Lower leg skin (tissue), 4 donors: ENCODE results near the gene GLRX5. TPM values are rescaled to one million over a fixed set of nuclear protein-coding genes. Genes with fewer than 3 reads are reported as not detected.
A peak's percentile ranks its signal among the peaks of the same experiment; 100 is the strongest.

Source experiments
- DNase-seq, 2 donors: peaks; one replicate each; pipeline ENCODE4 v3.0.0-alpha.2; 2019; ENCODE audit warnings: low spot score in 2 of 2
- H3K4me3 ChIP-seq: fragments of 200-600 bp; sonication (generic); 2 replicates; pipeline ENCODE4 v1.5.1; 2017; ENCODE audit warnings: mild to moderate bottlenecking, low read depth; ENCODE audit not compliant: poor library complexity, severe bottlenecking
- CTCF ChIP-seq, 3 donors: fragments of 450-650 bp; IDR thresholded peaks; one replicate each; pipeline ENCODE4 v1.5.1; 2016; ENCODE audit warnings: antibody characterized with exemption in 3 of 3, mild to moderate bottlenecking in 3 of 3, moderate library complexity in 2 of 3
- POLR2A ChIP-seq, 2 donors: fragments of 450-650 bp; IDR thresholded peaks; one replicate each; pipeline ENCODE4 v1.6.1; 2016 to 2017; ENCODE audit warnings: antibody characterized with exemption in 2 of 2, mild to moderate bottlenecking in 1 of 2, moderate library complexity in 1 of 2
- WGBS, 2 donors: methylation state at CpG; one replicate each; pipeline ENCODE4 v1.1.5; 2018; 5-methylcytosine and 5-hydroxymethylcytosine counted together
- intact Hi-C: fragments of 100-400 bp; cut with DNase I; formaldehyde crosslinking; loops from one replicate; pipeline ENCODE4 v1.15.0; 2023; ENCODE audit warnings: low total_unique reads
- total RNA-seq, 4 donors: library from RNA; depleted of rRNA; stranded (reverse); fragments of >200 nt; gene quantifications; one replicate each; pipeline ENCODE4 v1.1.0, GENCODE V29; 2016

Gene GLRX5
- total RNA-seq, 4 donors from 2014 or later: 26.4 to 34.6 (median 33.9) TPM

GRCh38 chr14:95503365-95504134, 31.3 kb upstream of the GLRX5 start:
- no peak overlapping the region for H3K4me3 ChIP-seq
- WGBS, 2 donors: 85 to 87% methylated on average over 8 of the region's 8 CpGs
- TF ChIP-seq POLR2A (IDR thresholded peaks at IDR 0.05) (no peak), CTCF (IDR thresholded peaks at IDR 0.05) (no peak)
- no peak for DNase-seq
- intact Hi-C loops: no loop called here

GRCh38 chr14:95504135-95505029, 30.5 kb upstream of the GLRX5 start:
- no peak for DNase-seq
- TF ChIP-seq POLR2A (IDR thresholded peaks at IDR 0.05) (no peak), CTCF (IDR thresholded peaks at IDR 0.05) (no peak)
- intact Hi-C loops: no loop called here
- WGBS, 2 donors: 53 to 65% methylated on average over 6 of the region's 6 CpGs
- H3K4me3 ChIP-seq: no peak overlapping the region

- TF ChIP-seq CTCF (IDR thresholded peaks at IDR 0.05): no peak
- TF ChIP-seq POLR2A (IDR thresholded peaks at IDR 0.05): no peak
- H3K4me3 ChIP-seq: no peak overlapping the region
- 84 to 93% methylated on average over 17 of the region's 17 CpGs for whole genome bisulfite sequencing, 2 donors
- no peak for DNase-seq
- intact Hi-C loops: no loop called here
Measured at GRCh38 chr14:95505030-95505589, 29.7 kb upstream of the GLRX5 start.

GRCh38 chr14:95507174-95507573, 27.7 kb upstream of the GLRX5 start:
- WGBS, 2 donors: 1 to 15% methylated on average over 8 of the region's 8 CpGs
- H3K4me3 ChIP-seq: no peak overlapping the region
- intact Hi-C loops: no loop called here
- peak; percentile 87 to 96 for DNase-seq
- no peak for TF ChIP-seq CTCF (IDR thresholded peaks at IDR 0.05)
- TF ChIP-seq POLR2A (IDR thresholded peaks at IDR 0.05): no peak

GRCh38 chr14:95507701-95508103, 27.1 kb upstream of the GLRX5 start:
- intact Hi-C loops: no loop called here
- peak in 1 of 2 donors; percentile 85 for DNase-seq
- TF ChIP-seq CTCF (IDR thresholded peaks at IDR 0.05) (no peak), POLR2A (IDR thresholded peaks at IDR 0.05) (no peak)
- WGBS, 2 donors: 18 to 30% methylated on average over 3 of the region's 3 CpGs
- H3K4me3 ChIP-seq: no peak overlapping the region
